H9 (cell line): ENCODE measurements around the gene GABRB3. TPM values are rescaled to one million over a fixed set of nuclear protein-coding genes. Genes with fewer than 3 reads are reported as not detected.
A peak's percentile ranks its signal among the peaks of the same experiment; 100 is the strongest.

Source experiments
- DNase-seq: peaks from one replicate; pipeline ENCODE4 v3.0.0-alpha.2; 2017
- H2AFZ ChIP-seq: one replicate; pipeline ENCODE4 v1.6.1; 2013; ENCODE audit warnings: mild to moderate bottlenecking, low read length, control low read depth, moderate library complexity
- H2AK5ac ChIP-seq: 2 replicates; pipeline ENCODE4 v1.6.1; 2013; ENCODE audit warnings: low read length, control low read depth, mixed read lengths; ENCODE audit not compliant: insufficient read length
- H2BK120ac ChIP-seq: one replicate; pipeline ENCODE4 v1.6.1; 2013; ENCODE audit warnings: low read depth, mild to moderate bottlenecking, low read length, control low read depth, inconsistent platforms; ENCODE audit not compliant: poor library complexity, severe bottlenecking
- H2BK12ac ChIP-seq: 2 replicates; pipeline ENCODE4 v1.6.1; 2013; ENCODE audit warnings: low read length, control low read depth, mixed read lengths, low read depth; ENCODE audit not compliant: insufficient read length
- H2BK15ac ChIP-seq: 2 replicates; pipeline ENCODE4 v1.6.1; 2013; ENCODE audit warnings: low read depth, low read length, control low read depth
- H2BK20ac ChIP-seq: one replicate; pipeline ENCODE4 v1.6.1; 2013; ENCODE audit warnings: low read depth, mild to moderate bottlenecking, low read length, control low read depth, inconsistent platforms; ENCODE audit not compliant: poor library complexity, severe bottlenecking
- H2BK5ac ChIP-seq: 2 replicates; pipeline ENCODE4 v1.6.1; 2013; ENCODE audit warnings: low read length, control low read depth, mixed read lengths; ENCODE audit not compliant: insufficient read length
- H3K14ac ChIP-seq: 2 replicates; pipeline ENCODE4 v1.6.1; 2013; ENCODE audit warnings: low read length, control low read depth; ENCODE audit not compliant: insufficient read depth
- H3K18ac ChIP-seq: 2 replicates; pipeline ENCODE4 v1.6.1; 2013; ENCODE audit warnings: low read depth, mild to moderate bottlenecking, mixed read lengths, low read length, control low read depth; ENCODE audit not compliant: insufficient read length
- H3K23ac ChIP-seq: 2 replicates; pipeline ENCODE4 v1.6.1; 2013; ENCODE audit warnings: low read length, control low read depth, mixed read lengths, low read depth; ENCODE audit not compliant: insufficient read length
- H3K23me2 ChIP-seq: 2 replicates; pipeline ENCODE4 v1.6.1; 2013; ENCODE audit warnings: low read depth, mild to moderate bottlenecking, mixed read lengths, low read length, control low read depth; ENCODE audit not compliant: insufficient read length, poor library complexity, severe bottlenecking
- H3K27ac ChIP-seq: 2 replicates; pipeline ENCODE4 v1.5.1; 2013; ENCODE audit warnings: low read length, control low read depth, mixed read lengths, low read depth; ENCODE audit not compliant: insufficient read length
- H3K27me3 ChIP-seq: 2 replicates; pipeline ENCODE4 v1.6.1; 2013; ENCODE audit warnings: low read length, control low read depth, inconsistent platforms; ENCODE audit not compliant: insufficient read depth
- H3K4ac ChIP-seq: 2 replicates; pipeline ENCODE4 v1.6.1; 2013; ENCODE audit warnings: low read depth, mild to moderate bottlenecking, control low read depth, inconsistent platforms, low read length, moderate library complexity
- H3K4me1 ChIP-seq: 2 replicates; pipeline ENCODE4 v1.6.1; 2013; ENCODE audit warnings: low read length, control low read depth, inconsistent platforms; ENCODE audit not compliant: insufficient read depth
- H3K4me2 ChIP-seq: 2 replicates; pipeline ENCODE4 v1.6.1; 2013; ENCODE audit warnings: low read length, control low read depth, mixed read lengths; ENCODE audit not compliant: insufficient read length, insufficient read depth
- H3K56ac ChIP-seq: 2 replicates; pipeline ENCODE4 v1.6.1; 2013; ENCODE audit warnings: low read depth, mild to moderate bottlenecking, mixed read lengths, low read length, control low read depth; ENCODE audit not compliant: insufficient read length
- H3K79me1 ChIP-seq: 2 replicates; pipeline ENCODE4 v1.6.1; 2013; ENCODE audit warnings: low read depth, mild to moderate bottlenecking, moderate library complexity, low read length, control low read depth, inconsistent platforms; ENCODE audit not compliant: insufficient read depth, poor library complexity, severe bottlenecking
- H3K79me2 ChIP-seq: 2 replicates; pipeline ENCODE4 v1.6.1; 2013; ENCODE audit warnings: low read length, control low read depth, inconsistent platforms; ENCODE audit not compliant: insufficient read depth
- H3K9ac ChIP-seq: 2 replicates; pipeline ENCODE4 v1.6.1; 2013; ENCODE audit warnings: low read length, control low read depth, mixed read lengths; ENCODE audit not compliant: insufficient read length; ENCODE audit errors: extremely low read depth
- H3K9me3 ChIP-seq: one replicate; pipeline ENCODE4 v1.6.1; 2013; ENCODE audit warnings: low read depth, low read length, inconsistent platforms; ENCODE audit not compliant: control insufficient read depth
- H3T11ph ChIP-seq: one replicate; pipeline ENCODE4 v1.6.1; 2013; ENCODE audit warnings: mild to moderate bottlenecking, low read length, control low read depth, inconsistent platforms
- H4K20me1 ChIP-seq: one replicate; pipeline ENCODE4 v1.6.1; 2013; ENCODE audit not compliant: control insufficient read depth, insufficient read length, insufficient read depth
- H4K5ac ChIP-seq: 2 replicates; pipeline ENCODE4 v1.6.1; 2013; ENCODE audit warnings: low read depth, mild to moderate bottlenecking, mixed read lengths, low read length, control low read depth; ENCODE audit not compliant: insufficient read length
- H4K8ac ChIP-seq: replicated peaks from 2 replicates; pipeline ENCODE4 v1.6.1; 2013; ENCODE audit warnings: low read length, control low read depth, mixed read lengths, low read depth; ENCODE audit not compliant: insufficient read length
- H4K91ac ChIP-seq: 2 replicates; pipeline ENCODE4 v1.6.1; 2013; ENCODE audit warnings: low read depth, mild to moderate bottlenecking, moderate library complexity, mixed read lengths, low read length, control low read depth; ENCODE audit not compliant: insufficient read length
- H3K27ac Mint-ChIP-seq, 3 experiments: 2 replicates in 2 of 3; 3 replicates in 1 of 3; pipeline ENCODE4 v1.8.0; 2020 to 2021; ENCODE audit warnings: mixed read lengths in 3 of 3, mild to moderate bottlenecking in 1 of 3, moderate library complexity in 1 of 3
- H3K27me3 Mint-ChIP-seq: 2 replicates; pipeline ENCODE4 v1.8.0; 2021; ENCODE audit warnings: low read depth, mild to moderate bottlenecking, moderate library complexity, mixed read lengths
- H3K36me3 Mint-ChIP-seq, 3 experiments: 2 replicates in 2 of 3; 3 replicates in 1 of 3; pipeline ENCODE4 v1.8.0; 2020 to 2021; ENCODE audit warnings: low read depth in 3 of 3, mixed read lengths in 3 of 3; ENCODE audit not compliant: insufficient read depth in 1 of 3
- H3K4me1 Mint-ChIP-seq, 2 experiments: 2 replicates each; pipeline ENCODE4 v1.8.0; 2020; ENCODE audit warnings: mixed read lengths in 2 of 2
- H3K4me3 Mint-ChIP-seq, 2 experiments: 2 replicates in 1 of 2; 3 replicates in 1 of 2; pipeline ENCODE4 v1.8.0; 2020 to 2021; ENCODE audit warnings: mild to moderate bottlenecking in 2 of 2, mixed read lengths in 2 of 2, moderate library complexity in 1 of 2
- H3K9me3 Mint-ChIP-seq, 2 experiments: 2 replicates in 1 of 2; 3 replicates in 1 of 2; pipeline ENCODE4 v1.8.0; 2020; ENCODE audit warnings: mild to moderate bottlenecking in 2 of 2, mixed read lengths in 2 of 2, moderate library complexity in 1 of 2
- WGBS: extraction: QIAGEN DNeasy Blood & Tissue Kit; methylation state at CpG from one replicate; pipeline ENCODE4 v1.1.7; 2013; ENCODE audit warnings: missing lambda C conversion rate, low lambda C conversion rate, mixed read lengths; ENCODE audit not compliant: insufficient read length; ENCODE audit errors: extremely low coverage; 5-methylcytosine and 5-hydroxymethylcytosine counted together
- total RNA-seq: library from RNA; stranded (reverse); gene quantifications from 2 replicates; pipeline ENCODE4 v1.2.1, GENCODE V29; 2021
- TF ChIP-seq, protein P1 (sequence below): fragments of 200-600 bp; sonication (generic); conservative IDR thresholded peaks from 3 replicates; pipeline ENCODE4 v1.8.0; 2021; ENCODE audit warnings: antibody characterized with exemption, mild to moderate bottlenecking

GABRB3 gene
- total RNA-seq, 1 experiment from 2014 or later: 98.2 TPM

DNA sequence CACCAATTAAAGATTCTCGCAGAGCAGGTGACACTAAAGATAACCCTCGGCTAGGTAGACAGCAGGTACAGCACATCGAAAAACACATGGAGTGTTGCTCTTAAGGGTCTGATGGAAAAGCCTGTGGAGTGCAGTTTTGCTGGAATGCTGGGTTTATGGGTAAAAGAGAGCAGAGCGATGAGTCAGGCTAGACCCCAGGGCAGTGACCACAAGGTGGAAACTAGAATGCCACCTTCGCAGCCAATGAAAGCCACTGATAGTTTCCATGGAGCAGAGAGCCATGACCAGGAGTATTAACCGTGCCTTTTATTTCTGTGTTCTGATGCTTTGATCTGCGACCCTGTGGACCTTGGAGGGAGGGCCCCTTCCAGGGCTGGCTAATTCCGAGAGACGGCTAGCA is 149.8 kb downstream of the GABRB3 start:
- Histone ChIP-seq H4K91ac (no peak overlapping the region), H2BK15ac (no peak overlapping the region), H3K27ac (no peak overlapping the region), H3K79me1 (peaks cover 2% of the 10 kb centered on the region), H3K79me2 (no peaks in the 10 kb centered on the region; the same call in none of the 2 replicates), H3K14ac (no peak overlapping the region), H2BK120ac (no peak overlapping the region), H3K23me2 (no peaks in the 10 kb centered on the region), H3K9me3 (no peaks in the 10 kb centered on the region), H3K4me2 (no peak overlapping the region), H3K4me1 (peaks cover 20% of the 10 kb centered on the region), H2BK5ac (no peak overlapping the region), H3K56ac (no peak overlapping the region), H3K4ac (no peak overlapping the region), H3K18ac (no peak overlapping the region), H2AK5ac (no peak overlapping the region), H2AFZ (no peak overlapping the region), H3K9ac (no peak overlapping the region), H4K8ac (no peak overlapping the region), H4K5ac (no peak overlapping the region), H2BK20ac (no peak overlapping the region), H3T11ph (no peak overlapping the region), H3K23ac (no peak overlapping the region), H4K20me1 (no peaks in the 10 kb centered on the region), H3K27me3 (no peaks in the 10 kb centered on the region), H2BK12ac (no peak overlapping the region)
- H3K36me3 Mint-ChIP-seq: peaks cover 24 to 36% (median 29%) of the 10 kb centered on the region in 3 experiments
- no peaks in the 10 kb centered on the region for H3K27me3 Mint-ChIP-seq
- no peak for DNase-seq
- H3K4me1 Mint-ChIP-seq: peaks cover 47 to 52% of the 10 kb centered on the region in 2 experiments
- H3K9me3 Mint-ChIP-seq: peaks cover 14 to 20% of the 10 kb centered on the region in 2 experiments
- no peak overlapping the region for H3K4me3 Mint-ChIP-seq
- no CpG with 5 or more reads among the region's 9 CpGs for WGBS
- H3K27ac Mint-ChIP-seq: peak overlapping the region in 2 of 3 experiments; percentile 27 to 62; a peak in 2 of 7 replicates
- TF ChIP-seq, protein P1, sequence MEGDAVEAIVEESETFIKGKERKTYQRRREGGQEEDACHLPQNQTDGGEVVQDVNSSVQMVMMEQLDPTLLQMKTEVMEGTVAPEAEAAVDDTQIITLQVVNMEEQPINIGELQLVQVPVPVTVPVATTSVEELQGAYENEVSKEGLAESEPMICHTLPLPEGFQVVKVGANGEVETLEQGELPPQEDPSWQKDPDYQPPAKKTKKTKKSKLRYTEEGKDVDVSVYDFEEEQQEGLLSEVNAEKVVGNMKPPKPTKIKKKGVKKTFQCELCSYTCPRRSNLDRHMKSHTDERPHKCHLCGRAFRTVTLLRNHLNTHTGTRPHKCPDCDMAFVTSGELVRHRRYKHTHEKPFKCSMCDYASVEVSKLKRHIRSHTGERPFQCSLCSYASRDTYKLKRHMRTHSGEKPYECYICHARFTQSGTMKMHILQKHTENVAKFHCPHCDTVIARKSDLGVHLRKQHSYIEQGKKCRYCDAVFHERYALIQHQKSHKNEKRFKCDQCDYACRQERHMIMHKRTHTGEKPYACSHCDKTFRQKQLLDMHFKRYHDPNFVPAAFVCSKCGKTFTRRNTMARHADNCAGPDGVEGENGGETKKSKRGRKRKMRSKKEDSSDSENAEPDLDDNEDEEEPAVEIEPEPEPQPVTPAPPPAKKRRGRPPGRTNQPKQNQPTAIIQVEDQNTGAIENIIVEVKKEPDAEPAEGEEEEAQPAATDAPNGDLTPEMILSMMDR: no peak
